ENCODE measurements around the gene ABCB8. TPM values are rescaled to one million over a fixed set of nuclear protein-coding genes. Genes with fewer than 3 reads are reported as not detected.

Gene ABCB8
- total RNA-seq, 1 donor from 2014 or later = 28.5 TPM

GRCh38 chr7:151078233-151079040 lies 50.2 kb downstream of the ABCB8 start:
- intact Hi-C loops (cut with DNase I) = no loop called here
- DNase-seq (ENCODE audit: low spot score) = no peak

- no peak for DNase-seq (ENCODE audit: low spot score)
- intact Hi-C loops (cut with DNase I) = no loop called here
Measured at GRCh38 chr7:151079199-151079910, 51.1 kb downstream of the ABCB8 start.

- DNase-seq (ENCODE audit: low spot score) = no peak
- intact Hi-C loops (cut with DNase I) = loop anchor here (1.0 kb wide), 2 partner anchors 21 to 52 kb away; partner anchors contain the start of genes ABCB8 and SLC4A2
Measured at GRCh38 chr7:151080067-151080521, 51.8 kb downstream of the ABCB8 start.

GRCh38 chr7:151080522-151081169 lies 52.4 kb downstream of the ABCB8 start, which contains the start of gene FASTK:
Gene FASTK (minus strand): TSS chr7:151080809. CDS start chr7:151080766, 43 bp downstream.
- DNase-seq (ENCODE audit: low spot score) = peak; percentile 97
- intact Hi-C loops (cut with DNase I) = loop anchor here (1.0 kb wide), 2 partner anchors 21 to 52 kb away; partner anchors contain the start of genes ABCB8 and SLC4A2

GRCh38 chr7:151081170-151082101 lies 53.2 kb downstream of the ABCB8 start:
- no peak for DNase-seq (ENCODE audit: low spot score)
- intact Hi-C loops (cut with DNase I) = no loop called here

- DNase-seq (ENCODE audit: low spot score) = no peak
- intact Hi-C loops (cut with DNase I) = no loop called here
Measured at GRCh38 chr7:151082141-151083070, 54.2 kb downstream of the ABCB8 start.

- intact Hi-C loops (cut with DNase I) = no loop called here
Measured at GRCh38 chr7:151083071-151083823, 55.0 kb downstream of the ABCB8 start, which contains the start of gene TMUB1. Gene TMUB1 (minus strand): TSS chr7:151083493. CDS start chr7:151082563, 930 bp downstream.

GRCh38 chr7:151083824-151084160 lies 55.5 kb downstream of the ABCB8 start:
- DNase-seq (ENCODE audit: low spot score) = no peak
- intact Hi-C loops (cut with DNase I) = no loop called here

More at GRCh38 chr7:151083071-151083823, 55.0 kb downstream of the ABCB8 start, which contains the start of gene TMUB1:
- DNase-seq (ENCODE audit: low spot score) = peak; percentile 91

- DNase-seq (ENCODE audit: low spot score) = no peak
- intact Hi-C loops (cut with DNase I) = no loop called here
Measured at GRCh38 chr7:151085329-151085690, 57.1 kb downstream of the ABCB8 start.

- intact Hi-C loops (cut with DNase I) = no loop called here
- DNase-seq (ENCODE audit: low spot score) = peak; percentile 95
Measured at GRCh38 chr7:151085691-151086620, 57.7 kb downstream of the ABCB8 start, which contains the start of gene AGAP3. Gene AGAP3 (plus strand): TSS chr7:151086475. CDS start chr7:151086742, 267 bp downstream.

- intact Hi-C loops (cut with DNase I) = no loop called here
- DNase-seq (ENCODE audit: low spot score) = no peak
Measured at GRCh38 chr7:151086802-151087244, 58.6 kb downstream of the ABCB8 start.

GRCh38 chr7:151087245-151088018 lies 59.2 kb downstream of the ABCB8 start:
- DNase-seq (ENCODE audit: low spot score) = no peak

GRCh38 chr7:151088019-151088855 lies 60.0 kb downstream of the ABCB8 start:
- intact Hi-C loops (cut with DNase I) = no loop called here
- DNase-seq (ENCODE audit: low spot score) = no peak

More at GRCh38 chr7:151087245-151088018, 59.2 kb downstream of the ABCB8 start:
- intact Hi-C loops (cut with DNase I) = no loop called here

Measured in cardiac septum (tissue), 1 donor.